Small intestine (tissue), 7 donors: ENCODE results near the gene NPTX1. TPM values are rescaled to one million over a fixed set of nuclear protein-coding genes. Genes with fewer than 3 reads are reported as not detected.
A peak's percentile ranks its signal among the peaks of the same experiment; 100 is the strongest.

Experiments used
- DNase-seq, 2 donors: peaks; one replicate each; pipeline versions ENCODE4 v3.0.0 to v3.0.0-alpha.2; 2013
- FAIRE-seq: peaks from 2 replicates; lab custom pipeline; 2012; peaks lifted over from hg19 to GRCh38; lab: Jason Lieb, UNC
- H3K27ac ChIP-seq, 3 donors: one replicate each; pipeline ENCODE4 v1.5.1; 2013; ENCODE audit warnings: low read length in 2 of 3, mild to moderate bottlenecking in 2 of 3, control low read depth in 1 of 3, inconsistent platforms in 1 of 3, low read depth in 1 of 3, moderate library complexity in 1 of 3
- H3K27me3 ChIP-seq, 3 donors: one replicate each; pipeline ENCODE4 v1.6.1; 2013; ENCODE audit warnings: low read length in 3 of 3, inconsistent platforms in 1 of 3; ENCODE audit not compliant: control insufficient read depth in 3 of 3, insufficient read depth in 3 of 3
- H3K36me3 ChIP-seq, 3 donors: one replicate each; pipeline ENCODE4 v1.6.1; 2013; ENCODE audit warnings: low read length in 3 of 3, inconsistent platforms in 1 of 3, low read depth in 1 of 3, mild to moderate bottlenecking in 1 of 3, moderate library complexity in 1 of 3; ENCODE audit not compliant: control insufficient read depth in 3 of 3, insufficient read depth in 2 of 3
- H3K4me1 ChIP-seq, 3 donors: one replicate each; pipeline ENCODE4 v1.6.1; 2013; ENCODE audit warnings: low read length in 2 of 3, inconsistent platforms in 1 of 3, low read depth in 1 of 3, mild to moderate bottlenecking in 1 of 3, moderate library complexity in 1 of 3; ENCODE audit not compliant: control insufficient read depth in 3 of 3, insufficient read depth in 2 of 3
- H3K4me3 ChIP-seq, 3 donors: one replicate each; pipeline ENCODE4 v1.5.1; 2013; ENCODE audit warnings: low read length in 3 of 3, control low read depth in 1 of 3, inconsistent platforms in 1 of 3, low read depth in 1 of 3, mild to moderate bottlenecking in 1 of 3, moderate library complexity in 1 of 3
- H3K9me3 ChIP-seq, 2 donors: one replicate each; pipeline ENCODE4 v1.6.1; 2013; ENCODE audit warnings: low read depth in 1 of 2, low read length in 1 of 2; ENCODE audit not compliant: control insufficient read depth in 2 of 2, insufficient read depth in 1 of 2
- WGBS, 3 donors: extraction: QIAGEN DNeasy Blood & Tissue Kit; methylation state at CpG; one replicate each; pipeline ENCODE4 v1.1.7; 2013; 5-methylcytosine and 5-hydroxymethylcytosine counted together
- polyA plus RNA-seq, 4 donors: library from polyadenylated mRNA; stranded (reverse) in 3 of 4; unstranded in 1 of 4; fragments of 200-250 nt in 3 of 4; fragments of 120-200 nt in 1 of 4; gene quantifications; one replicate each; pipeline versions ENCODE4 v1.2.1 to v1.2.3, GENCODE V29; 2013
- donor health status: healthy with polysubstance abuse.
- donor health status: control.
- donor health status: control.
- donor health status: Bipolar disorder and iron deficiency.
- donor health status: healthy.

Gene NPTX1
- polyA plus RNA-seq, 4 donors: 0.15 to 0.39 TPM; not detected in 2

DNA sequence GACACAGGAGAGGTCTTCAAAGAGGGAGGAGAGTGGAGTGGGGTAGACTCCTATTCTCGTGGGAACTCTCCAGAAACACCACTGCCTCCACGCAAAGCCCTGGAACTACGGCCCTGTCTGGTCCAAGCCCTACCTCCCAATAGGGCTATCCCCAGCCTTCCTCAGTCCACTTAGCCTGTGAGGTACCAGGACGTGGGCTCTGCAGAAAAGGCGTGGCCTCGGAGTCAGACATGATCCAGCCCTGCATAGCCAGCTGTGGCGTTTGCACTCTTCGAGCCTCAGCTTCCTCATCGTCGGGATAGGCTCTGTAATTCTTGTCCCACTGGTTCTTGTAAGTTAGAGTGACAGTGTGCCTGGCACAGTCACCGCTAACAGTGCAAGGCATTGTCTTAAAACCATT, 47.6 kb downstream of the NPTX1 start:
- FAIRE-seq: no peak

DNA sequence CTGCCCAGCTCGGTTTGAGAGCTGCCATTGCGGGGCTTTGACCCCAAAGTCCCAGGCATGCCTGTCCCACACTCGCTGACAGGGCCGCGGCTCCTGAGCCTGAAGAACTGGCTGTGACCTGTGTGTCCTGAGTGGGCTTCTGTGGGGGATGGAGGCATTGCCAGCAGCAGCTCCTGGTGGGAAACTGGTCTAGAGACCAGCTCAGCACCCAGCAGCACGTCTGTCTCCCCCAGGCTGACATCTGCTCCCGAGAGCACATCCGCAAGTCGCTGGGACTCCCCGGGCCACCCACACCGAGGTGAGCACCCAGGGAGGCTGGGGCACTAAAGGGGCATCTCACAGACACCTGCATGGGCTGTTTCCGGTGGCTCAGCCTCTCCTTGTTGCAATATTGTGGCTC, 48.0 kb downstream of the NPTX1 start:
- Histone ChIP-seq H3K27ac (no peak overlapping the region), H3K4me3 (no peak overlapping the region), H3K4me1 (no peaks in the 10 kb centered on the region), H3K27me3 (no peaks in the 10 kb centered on the region), H3K9me3 (no peaks in the 10 kb centered on the region), H3K36me3 (peaks cover 0 to 49% (median 0%) of the 10 kb centered on the region in 3 donors)
- DNase-seq: no peak
- WGBS, 3 donors: 89 to 91% (median 90%) methylated on average over 12 of the region's 12 CpGs
- no peak for FAIRE-seq

More for the DNA sequence above, 47.6 kb downstream of the NPTX1 start:
- no peak overlapping the region for H3K27ac ChIP-seq
- 81 to 88% (median 88%) methylated on average over 11 of the region's 11 CpGs for WGBS, 3 donors
- H3K9me3 ChIP-seq: no peaks in the 10 kb centered on the region
- H3K36me3 ChIP-seq: peaks cover 0 to 49% (median 0%) of the 10 kb centered on the region in 3 donors
- no peaks in the 10 kb centered on the region for H3K27me3 ChIP-seq
- no peak overlapping the region for H3K4me3 ChIP-seq
- H3K4me1 ChIP-seq: no peaks in the 10 kb centered on the region
- DNase-seq: no peak

DNA sequence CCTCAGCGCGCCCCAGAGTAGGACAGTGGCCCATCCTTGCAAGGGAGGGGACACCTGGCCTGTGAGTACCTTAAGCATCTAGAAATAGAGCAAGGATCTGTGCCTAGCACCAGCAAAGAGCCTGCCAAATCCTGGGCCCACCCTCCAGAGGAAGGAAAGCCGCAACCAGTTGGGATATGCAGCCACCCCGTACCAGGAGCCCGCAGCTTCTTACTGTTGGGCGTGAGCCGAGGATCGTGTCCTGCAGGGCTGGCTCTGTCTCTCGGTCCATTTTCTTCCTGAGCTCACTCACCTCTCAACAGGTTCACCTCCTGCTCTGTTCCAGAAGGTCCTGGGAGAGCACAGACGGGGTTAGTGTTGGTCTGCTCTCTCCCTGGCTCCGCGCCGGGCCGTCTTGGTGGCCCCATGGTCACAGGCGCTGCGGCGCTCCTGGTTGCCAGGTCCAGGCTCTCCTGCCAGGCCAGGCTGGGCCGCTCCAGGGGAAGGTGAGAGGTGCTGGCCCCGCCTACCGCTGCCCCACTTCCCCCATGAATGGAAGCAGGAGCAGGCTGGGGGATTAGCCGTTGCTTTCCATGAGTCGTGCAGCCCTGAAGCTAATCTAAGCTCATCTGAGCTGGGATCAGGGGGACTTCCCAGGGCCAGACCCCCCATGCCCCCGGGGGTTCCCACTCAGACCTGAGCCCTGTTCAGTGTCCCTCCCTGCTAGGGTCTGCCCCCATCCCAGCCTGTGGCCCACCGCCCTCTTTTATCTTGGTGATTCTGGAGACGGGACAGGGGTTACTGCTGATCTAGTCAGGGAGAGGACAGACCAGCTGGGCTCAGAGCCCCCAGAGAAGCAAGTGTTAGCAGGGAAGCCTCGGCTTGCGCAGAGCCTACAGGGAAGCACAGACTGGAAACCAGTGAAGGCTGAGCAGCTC, 48.8 kb downstream of the NPTX1 start:
- H3K36me3 ChIP-seq: peaks cover 0 to 49% (median 0%) of the 10 kb centered on the region in 3 donors
- no peak overlapping the region for H3K4me3 ChIP-seq
- 89 to 91% (median 90%) methylated on average over 25 to 27 of the region's 27 CpGs for WGBS, 3 donors
- FAIRE-seq (no peak), DNase-seq (no peak)
- H3K4me1 ChIP-seq: no peaks in the 10 kb centered on the region
- H3K9me3 ChIP-seq: no peaks in the 10 kb centered on the region
- no peaks in the 10 kb centered on the region for H3K27me3 ChIP-seq
- H3K27ac ChIP-seq: no peak overlapping the region

DNA sequence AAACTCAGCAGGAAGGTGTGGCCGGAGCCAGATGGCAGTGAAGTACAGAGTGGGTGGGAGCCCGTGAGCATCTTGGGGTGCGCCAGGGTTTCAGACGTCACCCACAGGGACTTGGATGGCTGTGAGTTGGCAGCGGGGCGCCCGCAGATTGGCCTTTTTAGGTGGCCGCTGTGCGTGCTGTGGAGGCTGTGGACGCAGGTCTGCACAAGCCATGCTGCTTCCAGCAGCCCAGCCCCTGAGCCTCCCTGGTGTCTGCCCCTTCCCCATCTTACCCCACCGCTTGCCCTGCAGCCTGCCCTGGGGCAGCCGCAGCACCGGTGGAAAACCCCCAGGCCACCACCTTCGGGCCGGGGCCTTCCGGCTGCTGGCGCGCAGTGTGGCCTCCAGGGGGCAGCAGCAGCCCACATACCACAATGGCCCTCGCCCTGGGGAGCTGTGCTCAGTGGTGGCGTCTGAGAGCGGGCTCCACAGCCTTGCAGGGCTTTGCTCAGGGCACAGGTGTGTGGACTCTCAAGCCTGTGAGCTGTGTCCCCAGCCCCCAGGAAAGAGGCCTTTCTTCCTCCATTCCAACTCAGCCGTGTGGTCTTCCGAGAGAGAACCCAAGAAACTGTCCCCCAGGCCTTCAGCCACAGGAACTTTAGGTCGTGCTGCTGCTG, 49.6 kb downstream of the NPTX1 start:
- Histone ChIP-seq H3K36me3 (peaks cover 0 to 49% (median 0%) of the 10 kb centered on the region in 3 donors), H3K27ac (no peak overlapping the region), H3K4me3 (no peak overlapping the region), H3K27me3 (no peaks in the 10 kb centered on the region), H3K9me3 (no peaks in the 10 kb centered on the region), H3K4me1 (no peaks in the 10 kb centered on the region)
- FAIRE-seq (no peak), DNase-seq (peak; percentile 66 to 75)
- WGBS, 3 donors: 38 to 42% (median 40%) methylated on average over 22 to 24 of the region's 24 CpGs

DNA sequence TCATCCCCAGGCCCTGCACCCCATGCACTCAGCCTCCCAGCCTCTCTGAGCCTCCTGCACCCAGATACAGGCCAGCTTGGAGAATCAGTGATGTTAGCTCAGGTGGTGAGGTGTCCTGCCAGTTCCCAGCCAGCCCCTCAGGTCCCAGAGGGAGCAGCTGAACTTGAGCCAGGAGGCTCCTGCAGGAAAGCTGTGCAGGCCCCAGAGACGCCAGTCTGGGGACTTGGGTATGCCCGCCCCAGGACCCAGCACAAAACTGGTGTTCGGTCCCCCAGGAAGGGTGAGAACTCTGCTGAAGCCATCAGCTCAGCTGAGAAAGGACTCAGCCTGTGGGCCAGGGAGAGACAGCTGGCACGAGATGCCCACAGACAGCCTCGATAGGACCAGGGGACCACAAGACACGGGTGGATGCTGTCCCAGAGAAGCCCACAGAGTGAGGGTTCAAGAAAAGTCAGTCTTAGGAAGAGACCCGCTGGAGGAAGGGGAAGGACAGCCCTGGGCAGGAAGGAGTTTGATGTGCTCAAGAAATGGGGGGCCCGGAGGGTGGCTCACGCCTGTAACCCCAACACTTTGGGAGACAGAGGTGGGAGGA, 50.5 kb downstream of the NPTX1 start:
- Histone ChIP-seq H3K27me3 (no peaks in the 10 kb centered on the region), H3K4me3 (no peak overlapping the region), H3K9me3 (no peaks in the 10 kb centered on the region), H3K27ac (no peak overlapping the region), H3K4me1 (no peaks in the 10 kb centered on the region), H3K36me3 (peaks cover 0 to 46% (median 0%) of the 10 kb centered on the region in 3 donors)
- WGBS, 3 donors: 85 to 89% (median 88%) methylated on average over 9 of the region's 9 CpGs
- DNase-seq (no peak), FAIRE-seq (no peak)

DNA sequence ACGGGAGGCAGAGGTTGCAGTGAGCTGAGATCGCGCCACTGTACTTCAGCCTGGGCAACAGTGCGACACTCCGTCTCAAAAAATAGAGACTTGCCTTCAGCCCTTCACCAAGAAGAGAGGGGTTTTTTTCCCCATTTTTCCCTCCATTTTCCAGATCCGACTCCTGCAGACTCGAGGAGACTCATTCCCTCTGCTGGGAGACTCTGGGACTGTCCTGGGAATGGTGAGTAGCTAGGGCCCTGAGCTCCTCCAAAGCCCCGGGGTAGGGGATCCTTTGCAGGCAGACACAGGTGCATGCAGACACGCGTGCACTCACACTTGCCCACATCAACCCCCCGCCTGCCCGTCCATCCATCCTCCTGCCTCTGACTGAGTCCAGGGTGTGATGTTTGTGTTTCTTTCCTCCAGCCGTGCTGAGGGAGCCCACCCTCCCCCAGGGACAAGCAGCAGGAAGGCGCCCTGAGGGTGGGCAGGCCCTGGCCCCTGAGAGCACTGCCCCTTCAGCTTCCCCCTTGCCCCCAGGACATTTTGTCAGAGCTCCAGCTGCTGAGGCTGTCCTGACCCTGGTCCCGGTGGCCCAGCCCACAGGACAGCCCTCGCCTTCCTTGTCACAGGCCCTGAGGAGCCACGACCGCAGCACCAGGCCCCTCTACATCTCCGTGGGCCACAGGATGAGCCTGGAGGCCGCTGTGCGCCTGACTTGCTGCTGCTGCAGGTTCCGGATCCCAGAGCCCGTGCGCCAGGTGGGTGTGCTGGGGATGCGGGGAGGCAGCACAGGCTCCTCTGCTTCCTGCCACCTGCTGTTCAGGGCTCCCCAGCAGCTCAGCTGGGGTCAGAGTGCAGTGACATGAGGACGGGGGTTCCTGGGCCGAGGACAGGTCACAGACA, 51.3 kb downstream of the NPTX1 start:
- 75 to 80% (median 76%) methylated on average over 27 of the region's 27 CpGs for WGBS, 3 donors
- H3K27me3 ChIP-seq: no peaks in the 10 kb centered on the region
- H3K4me1 ChIP-seq: no peaks in the 10 kb centered on the region
- no peak overlapping the region for H3K27ac ChIP-seq
- DNase-seq (no peak), FAIRE-seq (no peak)
- no peaks in the 10 kb centered on the region for H3K9me3 ChIP-seq
- H3K4me3 ChIP-seq: no peak overlapping the region
- H3K36me3 ChIP-seq: peaks cover 0 to 38% (median 0%) of the 10 kb centered on the region in 3 donors

DNA sequence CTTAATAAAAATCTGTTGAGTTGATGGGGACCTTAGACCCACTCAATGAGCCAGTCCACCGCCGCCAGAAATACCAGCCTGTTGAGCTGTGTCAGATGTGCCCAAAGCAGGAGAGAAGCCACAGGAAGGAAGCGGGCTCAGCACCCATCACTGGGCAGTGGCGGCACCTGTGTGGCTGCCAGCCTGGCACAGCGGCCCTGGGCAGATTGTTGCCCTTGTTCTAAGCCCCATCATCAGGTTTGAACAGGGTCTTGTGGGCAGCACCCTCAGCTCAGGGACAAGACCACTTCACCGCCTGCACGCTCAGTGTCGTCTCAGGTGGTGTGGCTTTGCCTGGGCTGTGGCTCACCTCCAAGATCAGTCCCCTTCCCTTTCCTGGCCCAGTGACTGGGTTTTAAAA, 52.1 kb downstream of the NPTX1 start:
- no peaks in the 10 kb centered on the region for H3K27me3 ChIP-seq
- peaks cover 0 to 36% (median 0%) of the 10 kb centered on the region in 3 donors for H3K36me3 ChIP-seq
- H3K27ac ChIP-seq: no peak overlapping the region
- H3K4me3 ChIP-seq: no peak overlapping the region
- no peaks in the 10 kb centered on the region for H3K4me1 ChIP-seq
- WGBS, 3 donors: 66 to 83% (median 75%) methylated on average over 8 of the region's 8 CpGs
- no peak for DNase-seq
- no peak for FAIRE-seq
- no peaks in the 10 kb centered on the region for H3K9me3 ChIP-seq
